Epithelial cell of esophagus (primary cell): ENCODE measurements around the gene PLET1.
"Not testable (repeated sequence)": the region's sequence is repeated elsewhere in the genome, so short reads cannot be mapped to it uniquely, and the experiment has no call there.

ENCODE experiments used
- DNase-seq: peaks from one replicate; pipeline ENCODE4 v3.0.0; 2010; ENCODE audit warnings: low read depth
- H3K4me3 ChIP-seq: 2 replicates; pipeline ENCODE4 v1.5.1; 2011; ENCODE audit warnings: mild to moderate bottlenecking, low read length, control low read depth
- CTCF ChIP-seq: IDR thresholded peaks from 2 replicates; pipeline ENCODE4 v1.5.1; 2011; ENCODE audit warnings: low read depth, mild to moderate bottlenecking, low read length, control low read depth, inconsistent platforms; ENCODE audit not compliant: insufficient read depth; ENCODE audit errors: missing control alignments

PLET1 gene

GRCh38 chr11:112206071-112206470 lies 54.6 kb downstream of the PLET1 start:
- no peak for TF ChIP-seq CTCF
- no peak for DNase-seq
- no peak overlapping the region for H3K4me3 ChIP-seq

- H3K4me3 ChIP-seq = no peak overlapping the region
- no peak for TF ChIP-seq CTCF
- DNase-seq = no peak
Measured at GRCh38 chr11:112200252-112200651, 60.4 kb downstream of the PLET1 start.

- H3K4me3 ChIP-seq, DNase-seq: not testable (repeated sequence)
Measured at GRCh38 chr11:112199101-112199500, 61.6 kb downstream of the PLET1 start.
